Activated CD8-positive, alpha-beta T cell treated with anti-CD3 and anti-CD28 coated beads, Interleukin-2, amount 10 ng/mL, durations not matched to agents 7 days and 5 days (primary cell): ENCODE measurements around the gene CEBPE. TPM values are rescaled to one million over a fixed set of nuclear protein-coding genes. Genes with fewer than 3 reads are reported as not detected.

Experiments
- ATAC-seq: fragments of 150-1000 bp; cut with Tn5 transposase; one replicate; pipeline ENCODE4 v1.10.0; 2021; ENCODE audit warnings: moderate library complexity
- CTCF ChIA-PET: fragments of 350-600 bp; sonication (Branson Sonifier 250); formaldehyde crosslinking; loops from one replicate; lab custom pipeline; 2021; ENCODE audit warnings: antibody characterized with exemption; lab: Charles Lee
- POLR2A ChIA-PET: fragments of 350-600 bp; sonication (Branson Sonifier 250); formaldehyde crosslinking; loops from one replicate; lab custom pipeline; 2021; ENCODE audit warnings: antibody characterized with exemption; lab: Charles Lee
- DNase-seq: peaks from one replicate; pipeline ENCODE4 v3.0.0-alpha.2; 2020
- H3K27ac Mint-ChIP-seq: one replicate; pipeline ENCODE4 v1.8.0; 2021; ENCODE audit warnings: mild to moderate bottlenecking, mixed read lengths
- H3K27me3 Mint-ChIP-seq: one replicate; pipeline ENCODE4 v1.8.0; 2021; ENCODE audit warnings: low read depth, mixed read lengths
- H3K36me3 Mint-ChIP-seq: one replicate; pipeline ENCODE4 v1.8.0; 2021; ENCODE audit warnings: low read depth, mixed read lengths
- H3K4me1 Mint-ChIP-seq: one replicate; pipeline ENCODE4 v1.8.0; 2021; ENCODE audit warnings: low read depth, mixed read lengths
- H3K4me3 Mint-ChIP-seq: one replicate; pipeline ENCODE4 v1.8.0; 2021; ENCODE audit warnings: mild to moderate bottlenecking, mixed read lengths
- H3K9me3 Mint-ChIP-seq: one replicate; pipeline ENCODE4 v1.8.0; 2022; ENCODE audit warnings: mixed read lengths; ENCODE audit not compliant: insufficient read depth
- total RNA-seq, 2 experiments: library from RNA; stranded (reverse); gene quantifications; one replicate each; pipeline ENCODE4 v1.2.3, GENCODE V29; 2021

The CEBPE gene
- total RNA-seq, 2 experiments from 2014 or later, result 0.50 to 0.92 TPM

DNA sequence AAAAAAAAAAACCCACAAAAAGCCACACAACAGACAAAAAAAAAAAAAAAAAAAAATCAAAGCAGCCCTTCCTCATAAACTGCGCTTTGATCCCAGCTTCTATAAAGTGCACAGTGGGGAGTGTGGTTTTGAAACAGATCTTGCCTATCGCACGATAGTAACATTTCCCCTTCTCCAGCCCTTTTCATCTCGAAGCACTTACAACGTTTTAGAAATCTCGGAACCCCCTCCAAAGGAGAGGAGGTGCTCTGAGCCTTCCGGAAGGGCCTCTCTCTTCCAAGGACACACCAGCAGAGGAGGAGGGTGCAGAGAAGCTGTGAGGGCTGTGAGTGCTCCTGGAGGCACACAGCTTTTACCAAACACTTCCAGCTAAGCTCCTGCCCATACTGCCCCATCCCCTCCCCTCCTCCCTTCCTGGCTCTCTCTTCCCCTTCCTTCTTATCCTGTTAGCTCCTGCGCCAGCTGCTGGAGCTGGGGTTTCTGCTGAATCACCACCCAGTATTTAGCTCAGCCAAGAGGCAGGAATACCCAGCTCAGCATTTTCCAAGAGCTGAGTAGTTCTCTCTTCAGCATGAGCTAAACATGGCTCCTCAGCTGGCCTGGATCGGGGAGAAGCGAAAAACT is 36.0 kb upstream of the CEBPE start:
- CTCF ChIA-PET, result no interaction called here
- H3K4me3 Mint-ChIP-seq, result no peak overlapping the region
- no peak for ATAC-seq
- POLR2A ChIA-PET, result no interaction called here
- no peak overlapping the region for H3K27ac Mint-ChIP-seq
- H3K9me3 Mint-ChIP-seq, result no peaks in the 10 kb centered on the region
- DNase-seq, result no peak
- H3K27me3 Mint-ChIP-seq, result peaks cover 3% of the 10 kb centered on the region
- H3K36me3 Mint-ChIP-seq, result no peaks in the 10 kb centered on the region
- H3K4me1 Mint-ChIP-seq, result peaks cover 7% of the 10 kb centered on the region

DNA sequence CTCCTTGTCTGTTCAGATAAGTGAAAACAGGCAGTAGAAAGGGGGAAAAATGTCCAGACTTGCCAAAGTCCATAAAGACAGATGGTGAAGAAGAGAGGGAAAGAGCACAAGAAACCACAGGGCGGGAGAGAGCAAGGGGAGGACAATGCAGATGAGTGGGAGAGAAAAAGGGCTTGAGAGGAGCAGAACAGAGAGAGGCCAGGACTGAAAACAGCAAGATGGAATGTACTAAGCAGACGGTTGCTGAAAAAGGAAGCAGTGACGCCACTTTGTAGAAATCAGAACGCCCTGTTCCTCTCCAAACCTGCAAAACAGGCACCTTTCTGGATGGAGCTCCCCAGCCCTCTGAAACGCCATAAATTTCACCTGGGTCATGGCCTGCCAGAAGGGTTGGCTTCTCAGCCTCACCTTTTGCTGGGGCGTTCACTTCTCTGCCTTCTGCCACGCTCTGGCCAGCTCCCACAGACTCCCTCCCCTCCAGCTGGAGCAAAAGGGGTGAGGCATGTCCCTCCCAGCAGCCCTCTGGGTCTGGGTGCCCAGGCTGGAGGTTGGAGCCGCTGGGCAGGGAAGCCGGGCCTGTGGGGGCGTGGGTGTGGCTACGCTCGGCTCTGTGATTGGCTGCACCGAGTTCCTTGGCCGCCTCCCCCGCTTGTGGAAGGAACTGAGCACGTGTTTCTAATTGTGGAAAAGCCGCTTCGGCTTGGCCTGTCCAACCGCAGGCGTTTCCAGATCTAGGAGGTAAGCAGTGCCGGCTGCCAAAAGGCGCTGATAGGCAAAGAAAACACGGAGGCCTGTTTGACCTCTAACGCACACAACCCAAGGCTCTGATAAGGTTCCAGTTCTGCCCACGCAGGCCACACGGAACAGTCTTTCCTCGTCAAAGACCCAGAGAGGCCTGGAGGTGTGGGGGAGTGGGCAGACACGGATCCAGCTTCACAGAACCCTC is 35.1 kb upstream of the CEBPE start:
- DNase-seq (no peak), ATAC-seq (no peak)
- CTCF ChIA-PET, result interaction anchor here (1.7 kb wide), 1 partner anchor 33 kb away, joined by 6 read pairs; no protein-coding TSS in a partner anchor
- POLR2A ChIA-PET, result interaction anchor here (0.6 kb wide), 1 partner anchor 12 kb away, joined by 3 read pairs; no protein-coding TSS in a partner anchor
- Mint-ChIP-seq H3K27me3 (no peaks in the 10 kb centered on the region), H3K9me3 (no peaks in the 10 kb centered on the region), H3K27ac (no peak overlapping the region), H3K4me1 (peaks cover 7% of the 10 kb centered on the region), H3K4me3 (no peak overlapping the region), H3K36me3 (no peaks in the 10 kb centered on the region)

DNA sequence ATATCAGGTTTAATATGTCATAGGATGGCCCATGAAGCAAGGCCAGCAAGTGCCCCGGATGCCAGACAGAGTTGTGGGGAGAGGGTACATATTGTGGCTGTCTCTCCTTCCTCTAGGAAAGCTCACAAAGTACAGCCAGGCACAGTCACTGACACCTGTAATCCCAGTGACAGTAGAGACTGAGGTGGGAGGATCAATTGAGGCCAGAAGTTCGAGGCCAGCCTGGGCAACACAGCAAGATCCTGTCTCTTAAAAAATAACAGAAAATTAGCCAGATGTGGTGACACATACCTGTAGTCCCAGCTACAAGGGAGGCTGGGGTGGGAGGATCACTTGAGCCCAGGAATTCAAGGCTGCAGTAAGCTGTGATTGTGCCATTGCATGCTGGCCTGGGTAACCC is 32.3 kb upstream of the CEBPE start:
- Mint-ChIP-seq H3K27ac (peak overlapping the region; percentile 22), H3K9me3 (no peaks in the 10 kb centered on the region), H3K27me3 (no peaks in the 10 kb centered on the region), H3K4me3 (no peak overlapping the region), H3K4me1 (peaks cover 7% of the 10 kb centered on the region), H3K36me3 (no peaks in the 10 kb centered on the region)
- no peak for DNase-seq
- ChIA-PET CTCF (interaction anchor here (1.3 kb wide), 1 partner anchor 31 kb away, joined by 3 read pairs; no protein-coding TSS in a partner anchor), POLR2A (no interaction called here)
- ATAC-seq, result no peak

DNA sequence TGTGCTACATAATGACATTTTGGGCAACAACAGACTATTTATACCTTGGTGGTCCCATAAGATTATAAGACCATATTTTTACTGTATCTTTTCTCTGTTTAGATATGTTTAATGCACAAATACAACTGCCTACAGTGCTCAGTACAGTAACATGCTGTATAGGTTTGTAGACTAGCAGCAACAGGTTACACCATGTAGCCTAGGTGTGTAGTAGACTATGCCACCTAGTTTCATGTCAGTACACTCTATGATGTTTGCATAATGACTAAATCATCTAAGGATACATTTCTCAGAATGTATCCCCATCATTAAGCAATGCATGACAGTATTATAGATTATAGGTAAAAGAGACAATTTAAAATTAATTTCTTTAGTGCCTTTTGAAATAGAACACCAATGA is 30.7 kb upstream of the CEBPE start:
- no peaks in the 10 kb centered on the region for H3K9me3 Mint-ChIP-seq
- no peak for DNase-seq
- POLR2A ChIA-PET, result no interaction called here

DNA sequence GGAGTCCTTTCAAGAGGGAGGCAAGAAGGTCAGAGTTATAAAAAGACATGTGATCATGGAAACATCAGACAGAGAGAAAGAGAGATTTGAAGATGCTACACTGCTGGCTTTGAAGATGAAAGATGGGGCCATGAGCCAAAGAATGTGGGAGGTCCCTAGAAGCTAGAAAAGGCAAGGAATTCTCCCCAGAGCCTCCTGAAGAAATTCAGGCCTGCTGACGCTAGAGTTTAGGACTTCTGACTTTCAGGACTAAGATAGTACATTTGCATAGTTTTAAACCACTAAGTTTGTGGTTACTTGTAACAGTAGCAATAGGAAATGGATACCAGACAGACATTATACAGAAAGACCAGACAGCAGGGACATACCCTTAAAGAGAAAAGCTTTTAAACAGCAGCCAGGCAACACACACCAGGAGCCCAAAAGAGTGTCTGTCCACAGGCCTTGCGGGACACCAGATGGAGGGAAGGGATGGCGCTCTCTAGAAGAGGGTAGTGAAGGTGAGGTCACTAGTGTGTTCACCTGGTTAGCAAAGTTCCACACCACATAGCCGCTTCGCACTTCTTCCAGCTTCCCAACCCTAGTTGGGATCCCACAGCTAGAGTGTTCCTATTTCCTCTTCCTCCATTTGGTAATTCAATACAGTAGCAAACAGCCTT is 29.7 kb upstream of the CEBPE start:
- DNase-seq, result no peak
- no peaks in the 10 kb centered on the region for H3K36me3 Mint-ChIP-seq
- no peaks in the 10 kb centered on the region for H3K9me3 Mint-ChIP-seq
- H3K27me3 Mint-ChIP-seq, result peaks cover 2% of the 10 kb centered on the region
- ChIA-PET CTCF (interaction anchor here (1.6 kb wide), 1 partner anchor 38 kb away, joined by 4 read pairs; no protein-coding TSS in a partner anchor), POLR2A (no interaction called here)
- no peaks in the 10 kb centered on the region for H3K4me1 Mint-ChIP-seq
- H3K4me3 Mint-ChIP-seq, result no peak overlapping the region
- H3K27ac Mint-ChIP-seq, result no peak overlapping the region
- ATAC-seq, result no peak

More for the DNA sequence above, 30.7 kb upstream of the CEBPE start:
- H3K4me1 Mint-ChIP-seq, result peaks cover 3% of the 10 kb centered on the region
- ATAC-seq, result no peak
- no peak overlapping the region for H3K4me3 Mint-ChIP-seq
- H3K36me3 Mint-ChIP-seq, result no peaks in the 10 kb centered on the region
- H3K27me3 Mint-ChIP-seq, result peaks cover 2% of the 10 kb centered on the region
- CTCF ChIA-PET, result interaction anchor here (1.1 to 1.6 kb wide), 2 partner anchors 29 to 37 kb away, joined by 4 to 6 read pairs; no protein-coding TSS in a partner anchor
- no peak overlapping the region for H3K27ac Mint-ChIP-seq

DNA sequence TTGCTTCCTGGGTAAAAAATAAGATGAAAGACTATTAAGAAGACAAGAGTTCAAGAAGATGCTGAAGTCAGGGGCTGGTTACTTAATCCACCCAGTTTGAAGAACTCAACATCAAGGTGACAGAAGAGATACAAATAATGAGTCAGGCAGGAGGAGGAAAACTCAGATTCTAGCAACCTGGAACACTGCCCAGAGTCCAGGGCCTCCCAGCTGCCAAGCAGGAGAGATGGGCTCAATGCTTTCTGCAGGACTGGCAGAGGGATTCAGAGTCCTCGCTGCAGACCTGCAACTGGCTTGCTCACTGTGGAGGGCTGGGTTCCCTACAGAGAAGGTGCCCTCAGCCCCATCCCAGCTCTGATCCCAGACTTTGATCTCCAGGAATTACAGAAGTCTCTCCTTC is 28.6 kb upstream of the CEBPE start:
- ChIA-PET CTCF (no interaction called here), POLR2A (no interaction called here)
- H3K9me3 Mint-ChIP-seq, result no peaks in the 10 kb centered on the region
- ATAC-seq (no peak), DNase-seq (no peak)
- no peak overlapping the region for H3K4me3 Mint-ChIP-seq
- H3K36me3 Mint-ChIP-seq, result no peaks in the 10 kb centered on the region
- no peak overlapping the region for H3K27ac Mint-ChIP-seq
- peaks cover 2% of the 10 kb centered on the region for H3K27me3 Mint-ChIP-seq
- H3K4me1 Mint-ChIP-seq, result no peaks in the 10 kb centered on the region

DNA sequence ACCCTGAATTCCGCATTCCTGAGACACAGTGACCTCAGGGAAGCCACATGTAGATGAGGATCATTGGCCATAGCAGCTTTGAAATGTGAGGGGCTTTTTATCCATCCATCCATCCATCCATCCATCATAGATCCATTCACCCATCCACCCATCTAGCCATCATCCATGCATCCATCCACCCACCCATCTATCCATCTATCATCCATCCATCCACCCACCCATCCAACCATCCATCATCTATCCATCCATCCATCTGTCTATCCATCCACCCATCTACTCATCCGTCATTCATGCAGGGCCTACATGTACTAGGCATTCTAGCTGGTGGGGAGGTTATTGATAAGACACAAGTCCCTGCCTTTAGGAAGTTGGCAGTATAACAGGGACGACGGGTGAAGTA is 27.9 kb upstream of the CEBPE start:
- H3K4me1 Mint-ChIP-seq, result no peaks in the 10 kb centered on the region
- no peaks in the 10 kb centered on the region for H3K36me3 Mint-ChIP-seq
- ATAC-seq (no peak), DNase-seq (no peak)
- peaks cover 2% of the 10 kb centered on the region for H3K27me3 Mint-ChIP-seq
- H3K27ac Mint-ChIP-seq, result no peak overlapping the region
- ChIA-PET CTCF (no interaction called here), POLR2A (no interaction called here)
- no peaks in the 10 kb centered on the region for H3K9me3 Mint-ChIP-seq
- no peak overlapping the region for H3K4me3 Mint-ChIP-seq

DNA sequence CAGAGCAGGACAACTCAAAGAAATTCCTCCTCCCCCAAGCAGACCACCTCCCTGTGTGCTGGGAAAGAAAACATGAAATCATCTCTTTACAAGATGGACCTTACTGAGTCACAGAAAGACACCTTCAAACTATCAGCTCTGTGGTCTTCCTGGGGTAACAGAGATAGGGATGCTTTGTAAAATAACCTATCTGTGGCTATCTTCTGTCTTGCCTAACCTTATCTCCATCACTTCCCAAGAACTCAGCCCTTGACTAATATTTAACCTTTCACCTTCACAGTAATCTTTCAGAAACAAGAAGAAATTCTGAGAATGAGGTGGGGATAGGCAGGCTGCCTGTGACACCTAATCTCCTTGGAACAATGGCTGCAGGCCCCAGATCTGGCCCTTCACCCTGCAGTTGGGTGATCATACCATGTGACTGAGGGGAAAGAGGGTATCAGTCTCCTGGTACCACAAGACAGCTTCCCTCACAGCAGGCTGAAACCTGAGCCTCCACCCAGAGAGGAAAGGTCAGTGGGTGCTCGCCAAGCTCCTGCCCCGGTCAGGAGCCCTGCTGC is 27.4 kb upstream of the CEBPE start:
- CTCF ChIA-PET, result no interaction called here
- no peaks in the 10 kb centered on the region for H3K36me3 Mint-ChIP-seq
- H3K9me3 Mint-ChIP-seq, result no peaks in the 10 kb centered on the region
- H3K27me3 Mint-ChIP-seq, result peaks cover 3% of the 10 kb centered on the region
- H3K4me1 Mint-ChIP-seq, result no peaks in the 10 kb centered on the region
- no peak overlapping the region for H3K4me3 Mint-ChIP-seq
- ATAC-seq (no peak), DNase-seq (no peak)
- no peak overlapping the region for H3K27ac Mint-ChIP-seq
- POLR2A ChIA-PET, result no interaction called here

DNA sequence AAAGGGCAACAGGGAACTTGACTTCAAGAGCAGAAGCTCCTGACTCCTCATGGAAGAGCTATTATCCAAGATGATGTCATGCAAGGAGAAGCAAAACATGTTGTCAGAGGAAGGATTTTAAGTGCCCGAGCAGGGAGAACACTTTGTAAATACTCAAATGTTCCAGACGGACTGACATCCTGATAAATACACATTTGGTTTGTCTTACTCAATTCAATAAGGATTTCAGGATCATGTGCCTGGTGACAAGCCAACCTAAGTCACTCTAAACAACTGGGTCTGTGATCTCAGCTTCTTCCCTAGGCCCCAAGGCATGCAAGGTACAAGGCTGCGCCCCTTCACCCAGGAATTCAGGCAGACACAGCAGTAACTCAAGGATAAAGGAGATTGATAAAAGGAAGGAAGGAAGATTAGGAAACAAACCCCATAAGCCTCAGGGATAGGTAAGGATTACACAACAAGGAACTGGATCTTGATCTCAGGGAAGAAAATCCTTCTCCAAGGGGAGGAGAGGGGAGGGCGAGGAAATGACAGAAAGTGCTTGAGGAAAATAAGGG is 26.8 kb upstream of the CEBPE start:
- Mint-ChIP-seq H3K4me3 (no peak overlapping the region), H3K4me1 (no peaks in the 10 kb centered on the region), H3K36me3 (no peaks in the 10 kb centered on the region), H3K27me3 (peaks cover 3% of the 10 kb centered on the region), H3K9me3 (no peaks in the 10 kb centered on the region), H3K27ac (no peak overlapping the region)
- CTCF ChIA-PET, result no interaction called here
- no peak for DNase-seq
- ATAC-seq, result no peak
- POLR2A ChIA-PET, result no interaction called here

DNA sequence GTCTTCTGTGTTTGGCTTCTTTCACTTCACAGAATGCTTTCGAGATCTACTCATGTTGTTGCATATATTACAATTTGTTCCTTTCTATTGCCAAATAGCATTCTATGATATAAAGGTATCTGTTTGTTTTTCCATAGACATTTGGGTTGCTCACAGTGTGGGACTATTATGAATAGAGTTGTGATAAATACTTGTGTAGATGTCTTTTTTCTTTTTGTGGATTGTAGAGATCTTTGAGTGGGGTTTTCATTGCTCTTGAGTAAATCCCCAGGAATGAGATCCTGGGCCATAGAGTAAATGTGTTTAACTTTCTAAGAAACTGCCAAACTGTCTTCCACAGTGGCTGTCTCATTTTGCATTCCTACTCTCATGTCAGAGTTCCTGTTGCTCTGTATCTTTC is 24.9 kb upstream of the CEBPE start:
- Mint-ChIP-seq H3K27me3 (peaks cover 3% of the 10 kb centered on the region), H3K4me1 (no peaks in the 10 kb centered on the region), H3K36me3 (no peaks in the 10 kb centered on the region), H3K9me3 (no peaks in the 10 kb centered on the region), H3K27ac (no peak overlapping the region), H3K4me3 (no peak overlapping the region)
- ChIA-PET CTCF (interaction anchor here (6.2 kb wide), 1 partner anchor 23 kb away, joined by 28 read pairs; no protein-coding TSS in a partner anchor), POLR2A (no interaction called here)
- ATAC-seq (no peak), DNase-seq (no peak)

DNA sequence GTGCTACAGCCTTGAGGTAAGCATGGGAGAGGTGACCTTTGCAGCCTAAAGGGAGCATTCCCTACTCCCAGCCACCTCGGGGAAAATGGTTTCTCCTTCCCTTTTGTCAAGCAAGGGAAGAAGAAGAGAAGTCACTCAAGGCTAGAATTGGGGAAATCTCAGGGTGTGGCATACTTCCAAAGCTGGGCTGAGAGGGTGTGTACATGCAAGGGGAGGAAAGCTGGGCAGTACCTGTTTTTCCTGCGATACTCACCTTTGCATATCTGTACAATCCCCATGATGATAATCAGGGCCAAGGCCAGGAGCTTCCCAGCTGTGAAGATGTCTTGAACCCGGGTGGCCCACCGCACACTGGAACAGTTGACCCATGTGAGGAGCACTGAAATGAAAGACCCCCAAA is 23.8 kb upstream of the CEBPE start:
- Mint-ChIP-seq H3K4me3 (no peak overlapping the region), H3K27ac (no peak overlapping the region), H3K27me3 (peaks cover 3% of the 10 kb centered on the region), H3K36me3 (no peaks in the 10 kb centered on the region), H3K4me1 (no peaks in the 10 kb centered on the region), H3K9me3 (no peaks in the 10 kb centered on the region)
- DNase-seq (no peak), ATAC-seq (no peak)
- ChIA-PET POLR2A (no interaction called here), CTCF (interaction anchor here (6.2 kb wide), 1 partner anchor 22 kb away, joined by 28 read pairs; no protein-coding TSS in a partner anchor)
